Mesenchymal stem cell (in vitro differentiated cells and primary cell): Measurements from ENCODE around the gene ZCCHC7.

ENCODE experiments used
- DNase-seq: peaks from one replicate; pipeline ENCODE4 v3.0.0-alpha.2; 2013
- H2AFZ ChIP-seq: one replicate; pipeline ENCODE4 v1.6.1; 2013; ENCODE audit warnings: low read depth, mild to moderate bottlenecking, control low read depth, inconsistent platforms, low read length, moderate library complexity
- H2AK5ac ChIP-seq: 2 replicates; pipeline ENCODE4 v1.6.1; 2013; ENCODE audit warnings: low read length, moderate library complexity, mild to moderate bottlenecking, inconsistent platforms; ENCODE audit not compliant: severe bottlenecking
- H2BK120ac ChIP-seq: one replicate; pipeline ENCODE4 v1.6.1; 2013; ENCODE audit warnings: low read depth, mild to moderate bottlenecking, inconsistent platforms, low read length, moderate library complexity
- H2BK12ac ChIP-seq, 2 experiments: one replicate each; pipeline ENCODE4 v1.6.1; 2013; ENCODE audit warnings: inconsistent platforms in 2 of 2, low read length in 2 of 2, mild to moderate bottlenecking in 2 of 2, moderate library complexity in 2 of 2, control low read depth in 1 of 2
- H2BK15ac ChIP-seq: one replicate; pipeline ENCODE4 v1.6.1; 2013; ENCODE audit warnings: mild to moderate bottlenecking, low read depth, inconsistent platforms; ENCODE audit not compliant: poor library complexity, severe bottlenecking
- H2BK5ac ChIP-seq: 2 replicates; pipeline ENCODE4 v1.6.1; 2013; ENCODE audit warnings: low read depth, mild to moderate bottlenecking, low read length, control low read depth, inconsistent platforms; ENCODE audit not compliant: poor library complexity, severe bottlenecking
- H3K14ac ChIP-seq, 2 experiments: one replicate each; pipeline ENCODE4 v1.6.1; 2013; ENCODE audit warnings: inconsistent platforms in 2 of 2, low read length in 2 of 2, control low read depth in 1 of 2, mild to moderate bottlenecking in 1 of 2, moderate library complexity in 1 of 2
- H3K18ac ChIP-seq, 2 experiments: one replicate each; pipeline ENCODE4 v1.6.1; 2013; ENCODE audit warnings: inconsistent platforms in 2 of 2, low read length in 2 of 2, control low read depth in 1 of 2, low read depth in 1 of 2, mild to moderate bottlenecking in 1 of 2
- H3K23ac ChIP-seq, 2 experiments: one replicate each; pipeline ENCODE4 v1.6.1; 2013; ENCODE audit warnings: inconsistent platforms in 2 of 2, low read length in 2 of 2, mild to moderate bottlenecking in 2 of 2, moderate library complexity in 2 of 2, control low read depth in 1 of 2
- H3K27ac ChIP-seq: 2 replicates; pipeline ENCODE4 v1.5.1; 2013; ENCODE audit warnings: mild to moderate bottlenecking, moderate library complexity, low read length, control low read depth, inconsistent platforms; ENCODE audit not compliant: poor library complexity, severe bottlenecking
- H3K27me3 ChIP-seq, 2 experiments: 2 replicates each; pipeline versions ENCODE4 v1.6.1 to v1.7.0; 2013; ENCODE audit warnings: low read length in 2 of 2, mild to moderate bottlenecking in 2 of 2, moderate library complexity in 2 of 2, control low read depth in 1 of 2, inconsistent platforms in 1 of 2; ENCODE audit not compliant: control insufficient read depth in 1 of 2, insufficient read depth in 1 of 2
- H3K36me3 ChIP-seq, 2 experiments: 2 replicates each; pipeline versions ENCODE4 v1.6.1 to v1.7.0; 2013; ENCODE audit warnings: low read length in 2 of 2, control low read depth in 1 of 2, inconsistent platforms in 1 of 2, low read depth in 1 of 2, mild to moderate bottlenecking in 1 of 2; ENCODE audit not compliant: insufficient read depth in 2 of 2, control insufficient read depth in 1 of 2
- H3K4ac ChIP-seq, 2 experiments: one replicate each; pipeline ENCODE4 v1.6.1; 2013; ENCODE audit warnings: inconsistent platforms in 2 of 2, low read length in 2 of 2, mild to moderate bottlenecking in 2 of 2, moderate library complexity in 2 of 2, control low read depth in 1 of 2, low read depth in 1 of 2
- H3K4me1 ChIP-seq: 2 replicates; pipeline ENCODE4 v1.6.1; 2013; ENCODE audit warnings: low read depth, low read length, control low read depth; ENCODE audit not compliant: control insufficient read depth, insufficient read depth
- H3K4me2 ChIP-seq: 2 replicates; pipeline ENCODE4 v1.6.1; 2013; ENCODE audit warnings: low read length, mild to moderate bottlenecking, inconsistent platforms; ENCODE audit not compliant: poor library complexity, severe bottlenecking
- H3K4me3 ChIP-seq, 2 experiments: 2 replicates each; pipeline versions ENCODE4 v1.5.1 to v1.7.0; 2013; ENCODE audit warnings: low read length in 2 of 2, mild to moderate bottlenecking in 2 of 2, control low read depth in 1 of 2, low read depth in 1 of 2; ENCODE audit not compliant: insufficient read depth in 1 of 2
- H3K79me1 ChIP-seq: replicated peaks from 2 replicates; pipeline ENCODE4 v1.6.1; 2013; ENCODE audit warnings: mild to moderate bottlenecking, control low read depth, low read length, inconsistent platforms; ENCODE audit not compliant: poor library complexity, severe bottlenecking
- H3K9ac ChIP-seq: 2 replicates; pipeline ENCODE4 v1.7.0; 2013; ENCODE audit warnings: mild to moderate bottlenecking, low read length, moderate library complexity
- H3K9me3 ChIP-seq: 2 replicates; pipeline ENCODE4 v1.7.0; 2013; ENCODE audit warnings: mild to moderate bottlenecking, low read length; ENCODE audit not compliant: control insufficient read depth
- H4K8ac ChIP-seq: one replicate; pipeline ENCODE4 v1.6.1; 2013; ENCODE audit warnings: inconsistent platforms, mild to moderate bottlenecking, low read length, moderate library complexity
- H4K91ac ChIP-seq: one replicate; pipeline ENCODE4 v1.6.1; 2013; ENCODE audit warnings: mild to moderate bottlenecking, low read length, inconsistent platforms
- WGBS: methylation state at CpG from one replicate; pipeline ENCODE4 v1.1.7; 2013; ENCODE audit warnings: mixed read lengths; 5-methylcytosine and 5-hydroxymethylcytosine counted together

ZCCHC7 gene

DNA sequence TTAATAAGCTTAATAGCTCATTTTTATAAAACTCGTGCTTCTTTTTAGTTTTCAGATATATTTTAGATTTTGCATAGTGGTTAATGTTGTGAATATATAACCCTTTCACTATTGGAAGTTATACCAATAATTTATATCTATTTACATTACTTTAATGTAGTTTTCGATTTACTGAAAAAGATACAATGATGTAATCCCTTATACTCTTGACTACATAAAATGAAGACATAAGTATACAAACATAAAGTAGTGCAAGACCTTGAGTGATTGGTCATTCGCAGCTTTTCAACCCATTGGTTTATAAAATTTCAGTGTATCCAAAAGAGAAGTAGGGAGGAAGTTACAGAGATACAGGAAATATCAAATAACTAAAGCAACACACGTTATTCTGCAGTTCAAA lies 217.8 kb downstream of the ZCCHC7 start:
- H3K9me3 ChIP-seq, result no peaks in the 10 kb centered on the region
- no peak for DNase-seq
- no peaks in the 10 kb centered on the region for H3K36me3 ChIP-seq
- no peak overlapping the region for H3K4me2 ChIP-seq
- no peak overlapping the region for H3K9ac ChIP-seq
- no peak overlapping the region for H3K18ac ChIP-seq
- no peak overlapping the region for H2BK120ac ChIP-seq
- no peak overlapping the region for H3K27ac ChIP-seq
- H3K4me3 ChIP-seq, result no peak overlapping the region
- H4K91ac ChIP-seq, result no peak overlapping the region
- H2BK12ac ChIP-seq, result no peak overlapping the region
- H2BK5ac ChIP-seq, result no peak overlapping the region
- H2AK5ac ChIP-seq, result no peak overlapping the region
- no peak overlapping the region for H3K14ac ChIP-seq
- WGBS, result no CpG with 5 or more reads among the region's 4 CpGs
- no peak overlapping the region for H3K4ac ChIP-seq
- H3K4me1 ChIP-seq, result no peaks in the 10 kb centered on the region
- H3K79me1 ChIP-seq, result peaks cover 4% of the 10 kb centered on the region
- H3K23ac ChIP-seq, result no peak overlapping the region
- no peaks in the 10 kb centered on the region for H3K27me3 ChIP-seq
- H2AFZ ChIP-seq, result no peak overlapping the region
- H4K8ac ChIP-seq, result no peak overlapping the region
- H2BK15ac ChIP-seq, result no peak overlapping the region

DNA sequence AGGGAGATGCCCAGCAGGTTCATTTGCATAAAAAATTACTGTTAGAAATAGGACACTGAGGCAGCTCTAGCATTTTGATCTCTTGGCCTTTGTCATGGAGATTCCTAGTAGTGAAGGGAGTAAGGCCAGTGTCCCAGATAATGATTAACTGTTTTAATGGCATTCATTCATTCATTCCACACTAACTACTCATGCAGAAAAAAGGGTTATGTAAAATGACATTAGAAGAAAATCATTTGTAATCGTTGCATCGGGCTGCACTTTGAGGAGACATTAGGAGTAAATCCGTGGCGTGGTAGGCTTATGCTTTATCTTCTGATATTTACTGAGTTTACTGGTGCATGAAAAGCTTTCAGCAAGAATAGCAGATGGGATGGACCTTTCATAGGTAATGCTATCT lies 219.5 kb downstream of the ZCCHC7 start:
- H3K9me3 ChIP-seq, result no peaks in the 10 kb centered on the region
- H3K36me3 ChIP-seq, result no peaks in the 10 kb centered on the region
- H3K79me1 ChIP-seq, result peaks cover 4% of the 10 kb centered on the region
- H2BK15ac ChIP-seq, result no peak overlapping the region
- H3K4me3 ChIP-seq, result no peak overlapping the region
- no peak overlapping the region for H2AK5ac ChIP-seq
- no peak overlapping the region for H3K4me2 ChIP-seq
- H2BK5ac ChIP-seq, result no peak overlapping the region
- no peak overlapping the region for H3K9ac ChIP-seq
- H2AFZ ChIP-seq, result no peak overlapping the region
- no peak overlapping the region for H3K27ac ChIP-seq
- no peak overlapping the region for H4K91ac ChIP-seq
- no peak overlapping the region for H2BK120ac ChIP-seq
- no peak overlapping the region for H4K8ac ChIP-seq
- 92% methylated on average over 4 of the region's 4 CpGs for WGBS
- no peak for DNase-seq
- H3K4ac ChIP-seq, result no peak overlapping the region
- no peak overlapping the region for H2BK12ac ChIP-seq
- H3K18ac ChIP-seq, result no peak overlapping the region
- H3K4me1 ChIP-seq, result no peaks in the 10 kb centered on the region
- no peaks in the 10 kb centered on the region for H3K27me3 ChIP-seq
- no peak overlapping the region for H3K14ac ChIP-seq
- H3K23ac ChIP-seq, result no peak overlapping the region

DNA sequence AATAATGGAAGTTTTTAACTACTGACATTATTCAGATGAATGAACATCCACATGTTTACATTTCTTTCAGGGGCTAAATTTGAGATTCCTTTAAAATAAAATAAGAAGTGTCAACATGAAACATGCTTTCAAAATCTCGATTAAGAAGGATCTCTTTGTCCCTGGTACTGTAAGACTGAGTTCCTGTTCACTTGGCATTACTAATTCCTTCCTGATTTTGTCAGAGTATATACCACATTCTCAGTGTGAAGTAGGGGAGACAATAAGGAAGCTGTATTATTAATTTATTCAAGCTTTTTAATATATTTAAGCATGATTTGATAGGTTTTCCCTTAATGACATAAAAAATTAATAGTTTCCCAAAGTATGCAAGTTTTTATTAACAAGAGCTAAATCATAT lies 220.6 kb downstream of the ZCCHC7 start:
- Histone ChIP-seq H3K4me2 (no peak overlapping the region), H3K4me1 (no peaks in the 10 kb centered on the region), H3K4me3 (no peak overlapping the region), H3K4ac (no peak overlapping the region), H3K9me3 (no peaks in the 10 kb centered on the region), H3K27me3 (no peaks in the 10 kb centered on the region), H3K23ac (no peak overlapping the region), H2BK15ac (no peak overlapping the region), H3K36me3 (no peaks in the 10 kb centered on the region), H3K14ac (no peak overlapping the region), H2BK120ac (no peak overlapping the region), H3K18ac (no peak overlapping the region), H3K79me1 (peaks cover 4% of the 10 kb centered on the region), H2AFZ (no peak overlapping the region), H2BK12ac (no peak overlapping the region), H2BK5ac (no peak overlapping the region), H2AK5ac (no peak overlapping the region), H4K8ac (no peak overlapping the region), H3K27ac (no peak overlapping the region), H3K9ac (no peak overlapping the region), H4K91ac (no peak overlapping the region)
- 86% methylated on average over 1 of the region's 1 CpG for WGBS
- no peak for DNase-seq

DNA sequence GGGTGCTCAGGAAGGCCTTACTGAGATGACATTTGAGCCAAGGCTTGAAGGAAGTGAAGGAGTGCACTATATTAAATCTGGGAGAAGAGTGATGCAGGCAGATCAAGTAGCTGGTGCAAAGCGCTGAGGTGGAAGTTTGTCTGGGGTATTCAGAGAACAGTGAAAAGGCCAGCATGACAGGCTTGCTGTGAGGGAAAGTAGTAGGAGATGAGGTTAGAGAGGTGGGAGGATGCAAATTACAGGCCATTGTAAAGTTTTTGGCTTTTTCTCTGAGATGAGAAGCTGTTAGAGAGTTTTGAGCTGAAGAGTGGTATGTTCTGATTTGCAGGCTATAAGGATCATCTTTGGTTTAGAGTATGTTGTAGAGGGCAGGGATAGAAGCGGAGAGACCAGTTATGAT lies 221.3 kb downstream of the ZCCHC7 start:
- Histone ChIP-seq H2BK15ac (no peak overlapping the region), H3K4me1 (no peaks in the 10 kb centered on the region), H3K23ac (no peak overlapping the region), H3K79me1 (peaks cover 6% of the 10 kb centered on the region), H3K14ac (no peak overlapping the region), H3K9ac (no peak overlapping the region), H4K91ac (no peak overlapping the region), H4K8ac (no peak overlapping the region), H3K4me2 (no peak overlapping the region), H3K4me3 (no peak overlapping the region), H2AFZ (no peak overlapping the region), H3K18ac (no peak overlapping the region), H3K27ac (no peak overlapping the region), H2BK12ac (no peak overlapping the region), H2BK5ac (no peak overlapping the region), H2BK120ac (no peak overlapping the region), H3K4ac (no peak overlapping the region), H2AK5ac (no peak overlapping the region), H3K9me3 (no peaks in the 10 kb centered on the region), H3K36me3 (no peaks in the 10 kb centered on the region), H3K27me3 (no peaks in the 10 kb centered on the region)
- no peak for DNase-seq
- over 99% methylated on average over 2 of the region's 2 CpGs for WGBS
